Measurements from ENCODE around the gene SMARCA1.

GRCh38 chrX:129522184-129523078, 859 bp downstream of the SMARCA1 start:
- TF ChIP-seq POLR2AphosphoS5 (IDR thresholded peaks at IDR 0.05; ENCODE audit: insufficient read depth in 1 of 2, low read depth in 1 of 2) (no peak), CTCF (IDR thresholded peaks at IDR 0.05) (no peak), POLR2A (IDR thresholded peaks at IDR 0.05) (no peak)

All from vagina (tissue), 2 donors.